D721Med (cell line): ENCODE data around the gene VN1R5.
"Not testable (repeated sequence)": the region's sequence is repeated elsewhere in the genome, so short reads cannot be mapped to it uniquely, and the experiment has no call there.

Experiments used
- DNase-seq: peaks from one replicate; pipeline ENCODE4 v3.0.0; 2011; ENCODE audit warnings: low spot score; ENCODE audit not compliant: insufficient read length
- FAIRE-seq: peaks from 2 replicates; lab custom pipeline; 2011; peaks lifted over from hg19 to GRCh38; lab: Jason Lieb, UNC
- TF ChIP-seq, protein P1 (sequence below): IDR thresholded peaks from 2 replicates; pipeline ENCODE4 v1.5.1; 2012; ENCODE audit warnings: mild to moderate bottlenecking, control low read depth; ENCODE audit not compliant: insufficient read depth; ENCODE audit errors: missing control alignments

VN1R5 gene

GRCh38 chr1:247274605-247275256 is 18.9 kb downstream of the VN1R5 start:
- FAIRE-seq (no peak), DNase-seq (no peak)
- TF ChIP-seq, protein P1, sequence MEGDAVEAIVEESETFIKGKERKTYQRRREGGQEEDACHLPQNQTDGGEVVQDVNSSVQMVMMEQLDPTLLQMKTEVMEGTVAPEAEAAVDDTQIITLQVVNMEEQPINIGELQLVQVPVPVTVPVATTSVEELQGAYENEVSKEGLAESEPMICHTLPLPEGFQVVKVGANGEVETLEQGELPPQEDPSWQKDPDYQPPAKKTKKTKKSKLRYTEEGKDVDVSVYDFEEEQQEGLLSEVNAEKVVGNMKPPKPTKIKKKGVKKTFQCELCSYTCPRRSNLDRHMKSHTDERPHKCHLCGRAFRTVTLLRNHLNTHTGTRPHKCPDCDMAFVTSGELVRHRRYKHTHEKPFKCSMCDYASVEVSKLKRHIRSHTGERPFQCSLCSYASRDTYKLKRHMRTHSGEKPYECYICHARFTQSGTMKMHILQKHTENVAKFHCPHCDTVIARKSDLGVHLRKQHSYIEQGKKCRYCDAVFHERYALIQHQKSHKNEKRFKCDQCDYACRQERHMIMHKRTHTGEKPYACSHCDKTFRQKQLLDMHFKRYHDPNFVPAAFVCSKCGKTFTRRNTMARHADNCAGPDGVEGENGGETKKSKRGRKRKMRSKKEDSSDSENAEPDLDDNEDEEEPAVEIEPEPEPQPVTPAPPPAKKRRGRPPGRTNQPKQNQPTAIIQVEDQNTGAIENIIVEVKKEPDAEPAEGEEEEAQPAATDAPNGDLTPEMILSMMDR, result no peak

- no peak for FAIRE-seq
- TF ChIP-seq, protein P1, result no peak
- DNase-seq, result no peak
Observed at GRCh38 chr1:247277191-247277590, 21.3 kb downstream of the VN1R5 start.

DNA sequence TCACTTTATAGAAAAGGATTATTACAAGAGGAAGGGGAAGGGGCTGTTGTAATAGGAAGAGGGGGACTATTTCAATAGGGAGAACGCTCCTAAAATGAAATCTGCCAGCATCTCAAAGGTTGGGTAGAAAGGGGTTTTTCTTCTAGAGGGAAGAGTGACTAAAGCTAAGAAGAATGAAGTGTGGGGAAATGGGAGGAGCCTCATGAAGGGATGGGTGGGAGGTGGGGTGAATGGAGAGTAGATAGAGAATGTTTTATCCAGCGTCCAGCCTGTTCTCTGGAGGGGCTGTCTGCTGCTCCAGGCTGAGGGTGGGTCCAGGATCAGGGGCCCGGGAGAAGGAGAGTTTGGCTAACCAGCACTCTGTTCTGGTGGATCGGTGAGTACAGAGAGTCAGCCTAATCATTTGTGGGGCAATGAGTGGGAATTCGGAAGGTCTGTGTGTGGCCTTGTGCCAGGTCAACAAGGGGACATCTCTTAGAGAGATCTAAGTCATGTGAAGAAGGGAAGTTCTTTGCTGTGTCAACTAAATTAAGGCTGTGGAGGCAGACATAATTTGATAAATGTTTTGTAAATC is 25.2 kb downstream of the VN1R5 start:
- DNase-seq, result no peak
- no peak for FAIRE-seq
- TF ChIP-seq, protein P1, result no peak

DNA sequence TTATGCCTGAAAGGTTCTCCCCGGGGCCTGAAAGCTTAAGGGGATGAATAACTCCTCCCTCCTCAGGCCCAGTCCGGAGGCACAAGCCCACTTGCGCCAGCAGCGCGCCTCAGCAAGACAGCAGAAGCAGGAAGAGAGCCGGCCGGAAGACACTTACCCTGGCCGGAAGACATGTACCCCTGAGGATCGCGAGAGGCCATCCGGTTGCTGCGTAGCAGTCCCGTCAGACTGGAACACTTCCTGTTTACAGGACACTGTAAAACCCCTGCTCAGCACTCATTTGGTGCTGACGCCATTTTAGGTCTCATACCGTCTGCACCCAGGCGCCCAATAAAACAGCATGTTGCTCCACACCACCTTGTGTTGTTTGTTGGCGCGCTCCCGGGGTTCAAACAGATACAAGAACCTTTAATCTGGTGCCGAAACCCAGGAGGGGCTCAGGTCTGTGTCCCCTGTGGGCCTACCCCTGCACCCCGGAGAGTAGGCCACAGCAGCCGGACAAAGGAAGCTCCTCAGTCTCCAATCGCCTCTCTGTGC is 30.3 kb downstream of the VN1R5 start:
- DNase-seq (no peak), FAIRE-seq (no peak)
- TF ChIP-seq, protein P1, result no peak

DNA sequence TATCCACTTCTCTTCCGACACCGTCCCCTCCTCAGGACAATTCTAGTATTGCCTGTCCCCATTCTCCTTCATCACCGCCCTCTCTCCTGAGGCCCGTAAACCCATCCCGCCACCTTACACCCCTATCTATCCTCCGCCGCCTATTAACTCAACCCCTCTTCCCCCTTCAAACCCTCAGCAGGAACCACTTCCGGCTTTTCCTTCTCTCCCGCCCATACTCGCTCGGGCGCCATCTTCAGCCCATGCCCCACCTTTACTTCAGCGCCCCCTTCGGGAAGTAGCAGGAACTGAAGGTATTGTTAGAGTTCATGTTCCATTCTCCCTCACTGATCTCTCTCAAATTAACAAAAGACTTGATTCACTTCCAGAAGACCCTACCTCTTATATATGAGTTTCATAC is 31.6 kb downstream of the VN1R5 start:
- TF ChIP-seq, protein P1, result no peak
- DNase-seq (no peak), FAIRE-seq (no peak)

DNA sequence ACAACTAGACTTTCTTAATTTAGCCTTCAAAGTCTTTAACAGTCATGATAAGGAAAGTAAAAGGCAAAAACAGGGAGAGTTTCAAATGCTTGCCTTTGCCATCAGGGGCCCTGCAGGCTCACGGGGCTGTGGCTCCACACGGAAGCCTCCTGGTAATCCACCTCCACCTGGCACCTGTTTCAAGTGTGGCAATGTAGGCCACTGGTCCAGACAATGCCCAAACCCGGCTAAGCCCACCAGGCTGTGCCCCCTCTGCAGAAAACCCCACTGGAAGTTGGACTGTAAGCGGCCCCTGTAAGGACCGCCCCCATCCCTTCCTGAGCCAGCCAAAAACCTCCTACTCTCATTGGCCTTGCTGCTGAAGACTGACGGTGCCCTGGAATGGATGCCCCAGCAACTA is 32.5 kb downstream of the VN1R5 start:
- no peak for FAIRE-seq
- no peak for DNase-seq
- TF ChIP-seq, protein P1, result no peak

DNA sequence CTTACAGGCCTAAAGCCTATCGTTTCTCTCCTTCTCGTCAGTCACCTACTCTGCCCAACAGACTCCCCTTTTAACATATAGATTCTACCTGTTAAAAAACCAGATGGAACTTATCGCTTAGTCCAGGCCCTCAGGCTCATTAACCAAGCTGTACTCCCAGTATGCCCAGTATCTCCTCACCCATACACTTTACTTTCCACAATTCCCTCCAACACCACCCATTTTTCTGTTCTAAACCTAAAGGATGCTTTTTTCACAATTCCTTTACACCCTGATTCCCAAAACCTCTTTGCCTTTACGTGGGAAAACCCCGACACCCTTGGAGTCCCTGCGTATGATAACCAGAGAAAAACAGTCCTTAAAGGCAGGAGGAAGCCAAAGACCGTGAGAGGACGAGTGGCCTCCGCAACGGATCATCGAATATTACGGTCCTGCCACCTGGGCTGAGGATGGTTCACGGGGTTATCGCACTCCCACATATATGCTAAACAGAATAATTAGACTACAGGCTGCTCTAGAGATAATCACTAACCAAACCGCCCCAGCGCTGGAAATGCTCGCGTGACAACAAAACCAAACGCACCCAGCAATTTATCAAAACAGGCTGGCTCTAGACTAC is 33.5 kb downstream of the VN1R5 start:
- DNase-seq, FAIRE-seq: not testable (repeated sequence)
